GM18526 (cell line): ENCODE results near the gene PTPN13.

Source experiments
- POLR2A ChIP-seq: IDR thresholded peaks from 3 replicates; pipeline ENCODE4 v1.6.1; 2011; ENCODE audit not compliant: insufficient read length; ENCODE audit errors: extremely low read depth

PTPN13 gene

GRCh38 chr4:86657382-86657781, 63.3 kb downstream of the PTPN13 start:
- no peak for TF ChIP-seq POLR2A

GRCh38 chr4:86657910-86658309, 63.8 kb downstream of the PTPN13 start:
- TF ChIP-seq POLR2A = no peak

DNA sequence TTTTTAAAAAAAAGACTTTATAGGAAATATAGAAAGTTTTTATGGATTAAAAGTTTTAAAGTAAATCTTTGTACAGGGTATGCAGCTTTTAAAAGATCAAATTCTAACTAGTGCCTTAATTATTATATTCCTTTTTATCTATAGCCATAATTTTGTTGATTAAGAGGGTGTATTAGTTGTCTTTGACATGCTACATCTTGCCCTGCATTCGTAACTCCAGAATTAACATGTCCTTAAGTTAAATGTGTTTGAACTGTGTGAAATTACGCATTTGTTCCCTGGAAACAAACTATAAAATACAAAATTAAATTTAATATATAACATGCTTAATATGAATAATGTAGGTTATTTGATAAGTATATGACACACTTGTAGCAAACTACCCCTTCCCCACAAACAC, 66.3 kb downstream of the PTPN13 start:
- no peak for TF ChIP-seq POLR2A

DNA sequence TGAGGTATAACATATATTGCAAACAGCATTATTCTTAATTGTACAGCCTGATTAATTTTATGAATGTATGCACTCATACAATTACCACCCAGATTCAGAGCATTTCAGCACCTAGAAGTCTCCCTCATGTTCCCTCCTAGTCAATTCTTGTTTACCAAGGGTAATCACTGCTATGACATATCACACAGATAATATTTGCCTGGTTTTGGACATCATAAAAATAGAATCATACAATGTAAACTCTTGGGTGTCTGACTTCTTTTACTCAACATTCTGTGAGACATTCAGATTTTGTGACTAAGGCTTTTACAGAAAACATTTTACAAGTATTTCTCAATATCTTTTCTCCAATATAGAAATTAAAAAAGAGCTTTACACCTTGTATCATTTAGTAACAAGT, 66.9 kb downstream of the PTPN13 start:
- TF ChIP-seq POLR2A = no peak

- TF ChIP-seq POLR2A = no peak
Measured at GRCh38 chr4:86661418-86661817, 67.3 kb downstream of the PTPN13 start.

DNA sequence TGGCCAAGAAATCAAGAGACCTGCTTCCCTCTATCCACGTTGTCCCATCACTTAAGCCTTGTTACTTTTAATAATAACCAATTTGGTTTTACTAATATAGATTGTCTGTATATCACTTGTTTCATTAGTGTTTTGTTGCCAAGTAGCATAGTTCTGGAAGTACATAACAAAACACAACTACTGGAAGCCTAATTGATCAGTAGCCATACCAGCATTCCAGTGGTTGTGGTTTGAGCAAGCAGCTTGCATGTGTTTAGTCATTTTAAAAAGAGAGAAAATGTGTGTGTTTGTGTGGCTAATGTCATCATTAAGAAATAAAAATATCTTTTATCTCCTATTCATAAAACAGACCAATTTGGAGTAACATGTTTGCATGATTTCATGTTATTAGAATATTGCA, 70.8 kb downstream of the PTPN13 start:
- no peak for TF ChIP-seq POLR2A

DNA sequence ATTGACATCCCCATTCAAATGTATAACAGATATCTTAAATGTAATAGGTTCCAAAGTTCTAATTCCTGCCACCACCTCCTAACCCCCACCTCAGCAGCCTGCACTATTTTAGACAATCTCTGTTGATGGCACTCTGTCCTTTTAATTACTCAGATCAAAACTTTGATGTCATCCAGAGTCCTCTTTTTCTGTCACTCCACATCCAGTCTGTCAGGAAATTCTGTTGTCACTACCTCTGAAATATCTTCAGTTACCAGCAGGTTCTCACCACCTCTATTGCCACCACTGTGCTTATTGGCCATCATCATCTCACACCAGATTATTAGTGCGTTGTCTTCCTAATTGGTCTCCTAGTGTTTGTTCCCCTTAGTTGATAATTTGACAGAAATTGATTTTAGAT, 76.2 kb downstream of the PTPN13 start:
- no peak for TF ChIP-seq POLR2A

GRCh38 chr4:86670756-86671155, 76.6 kb downstream of the PTPN13 start:
- TF ChIP-seq POLR2A = no peak

- no peak for TF ChIP-seq POLR2A
Measured at GRCh38 chr4:86675548-86675947, 81.4 kb downstream of the PTPN13 start.

GRCh38 chr4:86678796-86679195, 84.7 kb downstream of the PTPN13 start:
- TF ChIP-seq POLR2A = no peak

DNA sequence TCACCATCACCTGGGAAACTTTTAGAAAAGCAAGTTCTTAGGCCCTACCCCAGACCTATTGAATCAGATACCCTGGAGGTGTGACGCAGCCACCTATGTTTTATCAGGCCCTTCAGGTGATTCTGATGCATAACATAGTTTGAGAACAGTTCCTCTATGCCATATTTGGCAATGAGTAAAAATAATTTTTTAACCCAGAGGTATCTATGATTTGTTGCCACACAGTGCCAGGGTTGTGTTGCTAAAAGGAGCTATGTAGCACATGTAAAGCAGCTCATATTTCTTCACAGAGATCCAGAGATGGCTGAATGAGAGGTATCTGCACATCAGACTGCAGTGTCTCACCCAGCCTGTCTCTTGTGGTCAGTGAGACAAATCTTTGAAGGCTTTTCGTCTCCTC, 85.3 kb downstream of the PTPN13 start:
- TF ChIP-seq POLR2A = no peak

- TF ChIP-seq POLR2A = no peak
Measured at GRCh38 chr4:86683167-86683566, 89.1 kb downstream of the PTPN13 start.

- no peak for TF ChIP-seq POLR2A
Measured at GRCh38 chr4:86683983-86684382, 89.9 kb downstream of the PTPN13 start.

GRCh38 chr4:86685401-86685800, 91.3 kb downstream of the PTPN13 start:
- no peak for TF ChIP-seq POLR2A

DNA sequence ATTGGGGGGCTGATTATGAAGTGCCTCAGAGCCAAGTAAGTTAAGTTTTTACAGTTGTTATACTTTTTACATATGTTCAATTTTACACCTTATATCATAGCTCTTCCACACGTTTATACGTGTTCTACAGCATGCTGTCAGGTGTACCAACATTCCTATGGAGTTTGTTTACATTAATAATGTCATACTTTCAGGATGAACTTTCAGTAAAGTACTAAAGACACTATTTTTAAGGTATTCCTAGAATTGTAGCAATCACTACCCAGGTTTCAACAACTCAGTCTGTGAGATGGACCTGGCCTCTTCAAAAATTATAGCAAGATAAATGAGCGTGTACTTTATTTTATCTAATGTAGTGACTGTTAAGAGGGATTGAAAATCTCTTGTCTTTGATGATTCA, 92.6 kb downstream of the PTPN13 start:
- no peak for TF ChIP-seq POLR2A

DNA sequence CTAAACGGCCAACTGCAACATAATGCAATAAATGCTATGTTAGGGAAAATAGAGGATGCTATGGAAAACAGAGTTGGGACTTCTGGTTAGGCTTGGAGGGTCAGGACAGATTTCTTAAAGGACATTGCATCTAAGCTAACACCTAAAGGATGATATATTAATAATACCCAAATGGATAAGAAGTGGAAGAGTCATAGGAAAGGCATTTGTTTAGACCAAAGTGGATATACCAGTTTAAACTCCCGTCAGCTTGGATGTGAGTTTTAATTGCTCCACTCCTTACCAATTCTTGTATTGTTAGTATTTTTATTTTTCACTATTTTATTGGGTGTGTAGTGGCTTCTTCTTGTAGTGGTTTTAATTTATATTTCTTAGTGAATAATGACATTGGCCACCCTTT, 93.9 kb downstream of the PTPN13 start:
- TF ChIP-seq POLR2A = no peak

GRCh38 chr4:86704601-86705000, 110.5 kb downstream of the PTPN13 start:
- TF ChIP-seq POLR2A = no peak
